Metanephros (tissue), 2 donors: ENCODE data around the gene DDX27. TPM values are rescaled to one million over a fixed set of nuclear protein-coding genes. Genes with fewer than 3 reads are reported as not detected.

Experiments
- small RNA-seq: library from RNA; depleted of rRNA; stranded (forward); fragments of <200 nt; gene quantifications from one replicate; pipeline ENCODE3, GENCODE V24; 2014; ENCODE audit warnings: low replicate concordance
- total RNA-seq: library from RNA; depleted of rRNA; stranded (reverse); fragments of >200 nt; gene quantifications from one replicate; pipeline ENCODE4 v1.2.3, GENCODE V29; 2014

The DDX27 gene
- total RNA-seq: 30.0 TPM

GRCh38 chr20:49219091-49219923 lies at the start of gene DDX27:
DDX27 (plus strand) TSS chr20:49219416; CDS start chr20:49219449, 33 bp downstream.

GRCh38 chr20:49187851-49188641 lies 31.2 kb upstream of the DDX27 start, which contains the start of gene STAU1:
STAU1 (minus strand) TSS chr20:49188334; CDS start chr20:49166201, 22,133 bp downstream.

GRCh38 chr20:49278036-49278817 lies 59.0 kb downstream of the DDX27 start, which contains the start of gene ZNFX1:
ZNFX1 (minus strand) TSS chr20:49278057; CDS start chr20:49275839, 2,218 bp downstream.

Small RNA genes within 50 kb of the gene (small RNA-seq; reads per million reads assigned to genes)
- 4,176 reads per million, percentile 100 among the genes with 10 or more reads in this experiment for gene SNORD12B
- 2,313 reads per million, percentile 99 among the genes with 10 or more reads in this experiment for gene SNORD12C

Other genes starting within 250 kb of the DDX27 start
- gene CSE1L, start 173.1 kb upstream of the DDX27 start, total RNA-seq: 70.7 TPM
- gene STAU1, start 31.1 kb upstream of the DDX27 start, total RNA-seq: 68.2 TPM
- 19.6 TPM for gene ZNFX1, start 58.6 kb downstream of the DDX27 start, total RNA-seq